Stimulated activated memory B cell treated with anti-CD40 and anti-IgM and Interleukin-4, amounts not matched to agents 10 μg/mL and 1 μg/mL and 100 μg/mL, for 72 hours (primary cell): Measurements from ENCODE around the gene CYLC1.

Experiments used
- ATAC-seq: fragments of 150-1000 bp; cut with Tn5 transposase; 2 replicates; pipeline ENCODE4 v1.10.0; 2021
- H3K27ac Mint-ChIP-seq: one replicate; pipeline ENCODE4 v1.8.0; 2022; ENCODE audit warnings: mild to moderate bottlenecking, mixed read lengths
- H3K27me3 Mint-ChIP-seq: one replicate; pipeline ENCODE4 v1.8.0; 2022; ENCODE audit warnings: mixed read lengths
- H3K36me3 Mint-ChIP-seq: one replicate; pipeline ENCODE4 v1.8.0; 2022; ENCODE audit warnings: mixed read lengths
- H3K4me1 Mint-ChIP-seq: one replicate; pipeline ENCODE4 v1.8.0; 2022; ENCODE audit warnings: mixed read lengths
- H3K4me3 Mint-ChIP-seq: one replicate; pipeline ENCODE4 v1.8.0; 2022; ENCODE audit warnings: mild to moderate bottlenecking, moderate library complexity, mixed read lengths
- H3K9me3 Mint-ChIP-seq: one replicate; pipeline ENCODE4 v1.8.0; 2022; ENCODE audit warnings: mixed read lengths

CYLC1 gene, protein sequence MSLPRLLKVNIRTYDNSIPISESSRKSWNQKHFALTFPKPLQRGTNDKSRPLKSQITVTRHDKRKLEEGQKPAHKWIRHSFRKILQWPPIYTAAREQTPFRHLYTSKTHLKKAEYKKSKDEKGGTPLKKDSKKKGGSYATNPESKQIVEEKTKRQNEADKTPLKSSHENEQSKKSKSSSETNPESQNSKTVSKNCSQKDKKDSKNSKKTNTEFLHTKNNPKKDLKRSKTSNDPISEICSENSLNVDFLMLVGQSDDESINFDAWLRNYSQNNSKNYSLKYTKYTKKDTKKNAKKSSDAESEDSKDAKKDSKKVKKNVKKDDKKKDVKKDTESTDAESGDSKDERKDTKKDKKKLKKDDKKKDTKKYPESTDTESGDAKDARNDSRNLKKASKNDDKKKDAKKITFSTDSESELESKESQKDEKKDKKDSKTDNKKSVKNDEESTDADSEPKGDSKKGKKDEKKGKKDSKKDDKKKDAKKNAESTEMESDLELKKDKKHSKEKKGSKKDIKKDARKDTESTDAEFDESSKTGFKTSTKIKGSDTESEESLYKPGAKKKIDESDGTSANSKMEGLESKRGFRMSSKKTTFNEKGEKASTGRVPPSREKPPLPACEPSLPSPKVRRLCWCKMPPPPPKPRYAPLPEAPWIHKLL

DNA sequence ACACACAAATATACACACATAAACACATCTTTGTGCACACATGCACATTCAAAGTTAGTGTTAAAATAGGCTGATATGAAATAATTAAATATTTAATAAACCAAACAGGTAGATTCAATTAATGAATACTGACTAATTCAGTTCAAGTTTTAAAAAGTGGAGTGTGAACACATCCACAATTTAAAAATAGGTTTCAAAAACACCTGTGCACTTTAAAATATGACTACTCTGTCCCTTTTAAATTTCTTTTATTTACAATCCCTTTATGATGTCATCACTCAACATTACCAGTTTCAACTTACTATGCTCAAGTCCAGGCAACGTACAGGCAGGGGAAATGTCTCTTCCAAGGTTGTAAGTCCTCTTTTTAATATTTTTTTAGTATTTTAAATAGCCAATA is at the start of gene CYLC1:
CYLC1 (plus strand) TSS at position 301 of the 400 bp plus-strand sequence; CDS start at position 338, 37 bp downstream.
- no peak within 1 kb of the TSS for H3K4me3 Mint-ChIP-seq
- H3K4me1 Mint-ChIP-seq: no peaks in the 10 kb centered on the region
- no peak for ATAC-seq
- H3K27ac Mint-ChIP-seq: no peak within 1 kb of the TSS
- H3K27me3 Mint-ChIP-seq: no peaks in the 10 kb centered on the region
- peaks cover 13% of the 10 kb centered on the region for H3K9me3 Mint-ChIP-seq
- no peaks in the 10 kb centered on the region for H3K36me3 Mint-ChIP-seq

DNA sequence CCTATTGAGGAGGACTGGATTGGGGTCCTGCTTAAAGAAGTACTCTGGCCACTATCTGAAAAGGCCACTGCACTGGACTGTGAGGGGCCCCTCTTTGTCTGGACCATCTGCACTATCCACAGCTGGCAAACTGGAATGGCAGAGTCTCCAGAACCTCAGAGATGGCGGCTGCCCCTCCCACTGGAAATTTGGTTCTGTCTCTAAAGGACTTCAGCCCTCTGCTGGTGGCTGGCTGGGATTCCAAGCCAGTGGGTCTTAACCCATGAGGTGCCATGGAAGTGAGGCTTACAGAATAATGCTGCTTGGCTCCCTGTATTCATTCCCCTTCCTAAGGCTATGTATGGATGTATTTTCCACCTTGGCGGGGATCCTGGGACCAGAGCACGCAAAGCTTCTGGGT is 41.6 kb upstream of the CYLC1 start:
- peaks cover 11% of the 10 kb centered on the region for H3K9me3 Mint-ChIP-seq
- no peak overlapping the region for H3K27ac Mint-ChIP-seq
- no peaks in the 10 kb centered on the region for H3K36me3 Mint-ChIP-seq
- H3K4me3 Mint-ChIP-seq: no peak overlapping the region
- no peaks in the 10 kb centered on the region for H3K4me1 Mint-ChIP-seq
- H3K27me3 Mint-ChIP-seq: no peaks in the 10 kb centered on the region
- ATAC-seq: no peak

DNA sequence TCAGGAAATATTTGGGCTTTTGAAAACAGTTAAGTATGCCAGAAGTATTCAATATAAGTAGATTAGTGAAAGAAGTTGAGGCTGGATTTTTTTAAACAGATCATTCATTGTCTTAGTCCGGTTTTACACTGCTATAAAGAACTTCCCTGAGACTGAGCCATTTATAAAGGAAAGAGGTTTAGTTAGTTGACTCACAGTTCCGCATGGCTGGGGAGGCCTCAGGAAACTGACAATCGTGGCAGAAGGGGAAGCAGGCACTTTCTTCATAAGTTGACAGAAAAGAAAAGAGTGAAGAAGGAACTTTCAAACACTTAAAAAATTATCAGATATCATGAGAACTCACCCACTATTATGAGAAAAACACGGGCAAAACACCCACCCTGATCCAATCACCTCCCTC is 31.1 kb upstream of the CYLC1 start:
- H3K4me3 Mint-ChIP-seq: no peak overlapping the region
- H3K36me3 Mint-ChIP-seq: no peaks in the 10 kb centered on the region
- no peak for ATAC-seq
- no peaks in the 10 kb centered on the region for H3K27me3 Mint-ChIP-seq
- no peaks in the 10 kb centered on the region for H3K4me1 Mint-ChIP-seq
- no peaks in the 10 kb centered on the region for H3K9me3 Mint-ChIP-seq
- H3K27ac Mint-ChIP-seq: no peak overlapping the region

DNA sequence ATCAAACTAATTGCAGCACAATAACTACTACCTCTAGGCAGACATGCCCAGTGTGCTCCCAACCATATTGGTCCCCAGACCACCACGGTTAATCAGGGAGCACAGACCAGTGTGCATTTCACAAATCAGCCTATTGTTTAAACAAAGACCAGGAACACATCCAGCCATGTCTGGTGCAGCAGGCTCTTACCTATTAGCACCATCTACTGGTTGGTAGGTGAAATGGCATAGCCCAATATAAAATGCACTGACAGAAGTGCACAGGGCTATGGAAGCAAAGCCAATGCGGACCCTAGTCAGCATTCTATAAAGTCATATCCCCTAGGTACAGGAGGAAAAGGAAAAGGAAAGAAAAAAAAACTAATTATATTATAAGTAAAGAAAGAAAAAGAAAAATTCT is 15.5 kb upstream of the CYLC1 start:
- H3K9me3 Mint-ChIP-seq: no peaks in the 10 kb centered on the region
- no peaks in the 10 kb centered on the region for H3K27me3 Mint-ChIP-seq
- no peaks in the 10 kb centered on the region for H3K36me3 Mint-ChIP-seq
- no peaks in the 10 kb centered on the region for H3K4me1 Mint-ChIP-seq
- ATAC-seq: no peak
- no peak overlapping the region for H3K27ac Mint-ChIP-seq
- no peak overlapping the region for H3K4me3 Mint-ChIP-seq

DNA sequence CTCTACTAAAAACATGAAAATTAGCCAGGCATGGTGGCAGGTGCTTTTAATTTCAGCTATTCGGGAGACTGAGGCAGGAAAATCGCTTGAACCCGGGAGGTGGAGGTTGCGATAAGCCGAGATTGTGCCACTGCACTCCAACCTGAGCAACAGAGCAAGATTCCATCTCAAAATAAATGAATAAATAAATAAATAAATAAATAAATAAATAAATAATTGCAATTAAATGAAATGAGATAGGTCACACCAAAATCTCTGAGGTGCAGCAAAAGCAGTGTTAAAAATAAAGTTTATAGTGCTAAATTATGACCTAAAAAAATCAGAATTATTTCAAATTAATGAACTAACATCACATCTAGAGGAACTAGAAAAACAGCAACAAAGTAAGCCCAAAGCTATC is 13.6 kb upstream of the CYLC1 start:
- no peaks in the 10 kb centered on the region for H3K9me3 Mint-ChIP-seq
- no peaks in the 10 kb centered on the region for H3K4me1 Mint-ChIP-seq
- no peaks in the 10 kb centered on the region for H3K36me3 Mint-ChIP-seq
- no peak for ATAC-seq
- H3K27me3 Mint-ChIP-seq: no peaks in the 10 kb centered on the region
- no peak overlapping the region for H3K27ac Mint-ChIP-seq
- no peak overlapping the region for H3K4me3 Mint-ChIP-seq

DNA sequence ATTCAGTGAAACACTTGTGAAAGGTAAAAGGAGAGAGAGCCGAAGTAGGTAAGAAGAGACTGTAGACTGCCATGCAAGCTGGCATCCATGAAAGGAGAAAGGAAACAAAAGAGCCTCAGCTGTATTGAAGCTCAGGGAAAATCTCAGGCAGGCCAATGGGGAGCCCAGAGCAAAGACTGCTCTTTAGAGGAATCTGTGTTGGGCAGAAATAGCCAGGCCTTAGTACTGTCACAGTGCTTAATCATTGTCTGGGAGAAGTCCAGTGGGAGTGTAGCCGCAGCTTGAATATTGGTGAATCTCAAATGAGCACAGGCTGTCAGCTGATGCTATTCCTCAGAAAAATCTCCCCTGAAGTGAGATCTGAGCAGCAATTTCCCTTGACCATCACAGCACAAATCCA is 27.6 kb downstream of the CYLC1 start:
- no peak for ATAC-seq
- no peaks in the 10 kb centered on the region for H3K4me1 Mint-ChIP-seq
- no peak overlapping the region for H3K27ac Mint-ChIP-seq
- no peaks in the 10 kb centered on the region for H3K27me3 Mint-ChIP-seq
- H3K9me3 Mint-ChIP-seq: no peaks in the 10 kb centered on the region
- no peaks in the 10 kb centered on the region for H3K36me3 Mint-ChIP-seq
- no peak overlapping the region for H3K4me3 Mint-ChIP-seq

DNA sequence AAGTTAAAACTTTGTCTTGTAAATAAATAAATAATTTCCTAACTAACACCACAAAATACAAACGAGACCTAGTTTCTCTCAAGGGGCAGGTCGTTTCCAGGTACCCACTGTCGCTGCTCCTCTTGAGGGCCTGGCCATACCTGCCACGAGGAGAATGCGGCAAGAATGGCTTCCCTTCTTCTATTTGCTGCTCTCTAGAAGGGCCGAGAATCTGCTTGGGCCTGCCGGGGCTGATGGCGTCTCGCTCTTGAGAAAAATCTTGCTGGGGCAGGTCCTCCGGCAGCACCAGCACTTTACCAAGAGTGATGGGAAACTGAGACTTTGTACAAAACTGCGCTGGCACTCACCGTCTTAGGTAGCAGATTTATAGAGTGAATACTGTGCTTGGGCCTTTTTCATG is 31.5 kb downstream of the CYLC1 start:
- Mint-ChIP-seq H3K9me3 (no peaks in the 10 kb centered on the region), H3K4me1 (no peaks in the 10 kb centered on the region), H3K27ac (no peak overlapping the region), H3K4me3 (no peak overlapping the region), H3K36me3 (no peaks in the 10 kb centered on the region), H3K27me3 (no peaks in the 10 kb centered on the region)
- ATAC-seq: no peak

DNA sequence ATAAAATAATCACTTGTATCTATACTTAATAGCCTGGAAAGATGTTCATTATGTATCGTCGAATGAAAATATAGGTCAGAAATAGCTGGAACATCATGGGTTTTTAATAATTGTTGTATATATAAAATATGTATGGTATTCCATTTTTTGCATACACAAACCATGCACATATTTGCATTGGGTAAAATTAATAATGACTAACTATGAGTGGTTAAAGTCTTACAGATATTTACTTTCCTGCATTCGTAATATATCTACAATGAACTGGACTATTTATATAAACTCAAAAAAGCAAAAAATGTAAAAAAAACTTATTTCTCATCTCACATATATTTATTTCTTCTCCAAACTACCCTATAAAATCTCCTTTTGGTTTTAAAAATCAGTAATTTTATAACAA is 46.0 kb downstream of the CYLC1 start:
- H3K4me3 Mint-ChIP-seq: no peak overlapping the region

DNA sequence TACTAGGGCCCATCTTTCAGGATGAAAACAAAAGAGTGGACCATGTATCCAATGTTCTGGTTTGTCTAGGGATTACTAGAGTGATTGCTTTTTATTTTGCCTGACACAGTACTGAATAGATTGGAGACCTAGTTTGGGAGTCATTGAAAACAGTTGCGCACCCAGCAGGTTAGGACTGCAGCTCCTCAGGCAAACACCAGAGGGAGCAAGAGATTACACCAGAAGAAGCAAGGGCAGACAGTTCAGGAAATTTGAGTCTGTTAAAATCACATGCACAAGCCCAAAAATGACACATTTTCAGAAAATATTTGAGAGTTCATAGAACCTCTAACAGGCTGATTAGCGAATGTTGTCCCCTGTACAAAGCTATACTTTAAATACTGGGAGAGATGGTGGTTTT is 55.6 kb downstream of the CYLC1 start:
- no peak for ATAC-seq

More for the DNA sequence above, 46.0 kb downstream of the CYLC1 start:
- Mint-ChIP-seq H3K27ac (no peak overlapping the region), H3K36me3 (no peaks in the 10 kb centered on the region), H3K27me3 (no peaks in the 10 kb centered on the region), H3K9me3 (no peaks in the 10 kb centered on the region), H3K4me1 (no peaks in the 10 kb centered on the region)
- no peak for ATAC-seq

DNA sequence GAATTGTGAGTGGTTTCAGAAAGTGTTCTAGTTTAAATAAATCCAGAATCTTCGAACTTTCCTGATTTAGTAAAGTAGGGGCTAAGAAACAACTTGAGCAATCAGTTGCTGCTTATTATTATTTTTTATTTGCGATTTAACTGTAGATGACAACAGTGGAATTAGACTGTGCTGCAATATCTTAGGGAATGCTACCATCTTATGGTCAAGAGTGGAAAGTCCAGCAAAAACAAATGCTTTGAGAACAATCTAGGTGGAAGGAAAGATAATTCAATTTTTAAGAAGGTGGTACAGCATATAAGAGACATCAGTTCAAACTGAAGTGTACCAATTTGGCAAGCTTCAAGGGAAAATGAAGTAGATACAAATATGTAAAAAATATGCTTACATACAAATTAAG is 73.3 kb downstream of the CYLC1 start:
- H3K9me3 Mint-ChIP-seq: peaks cover 3% of the 10 kb centered on the region
- no peak overlapping the region for H3K4me3 Mint-ChIP-seq
- H3K27ac Mint-ChIP-seq: no peak overlapping the region
- no peaks in the 10 kb centered on the region for H3K4me1 Mint-ChIP-seq
- no peaks in the 10 kb centered on the region for H3K36me3 Mint-ChIP-seq
- ATAC-seq: no peak
- no peaks in the 10 kb centered on the region for H3K27me3 Mint-ChIP-seq

More for the DNA sequence above, 55.6 kb downstream of the CYLC1 start:
- Mint-ChIP-seq H3K36me3 (no peaks in the 10 kb centered on the region), H3K9me3 (no peaks in the 10 kb centered on the region), H3K27ac (no peak overlapping the region), H3K4me3 (no peak overlapping the region), H3K27me3 (no peaks in the 10 kb centered on the region), H3K4me1 (no peaks in the 10 kb centered on the region)
